Skin epidermis (tissue), 12 donors: ENCODE results near the gene GJC1.

ENCODE experiments used
- H3K27ac ChIP-seq, 21 experiments: fragments of 200-600 bp; sonication (generic) in 11 of 21; one replicate each; pipeline ENCODE4 v1.5.0; 2020; ENCODE audit warnings: mild to moderate bottlenecking in 3 of 21, inconsistent platforms in 2 of 21, moderate library complexity in 2 of 21
- H3K4me3 ChIP-seq, 7 experiments: fragments of 200-600 bp; sonication (generic) in 2 of 7; one replicate each; pipeline ENCODE4 v1.5.0; 2020; ENCODE audit warnings: inconsistent platforms in 2 of 7, mild to moderate bottlenecking in 2 of 7, moderate library complexity in 1 of 7

GJC1 gene

GRCh38 chr17:44751331-44751730 is 78.8 kb downstream of the GJC1 start:
- no peak overlapping the region for H3K27ac ChIP-seq
- H3K4me3 ChIP-seq, result no peak overlapping the region

GRCh38 chr17:44749980-44750318 is 80.1 kb downstream of the GJC1 start:
- Histone ChIP-seq H3K4me3 (no peak overlapping the region), H3K27ac (no peak overlapping the region)

GRCh38 chr17:44749076-44749979 is 80.8 kb downstream of the GJC1 start:
- Histone ChIP-seq H3K4me3 (no peak overlapping the region), H3K27ac (no peak overlapping the region)
